Smooth muscle cell (in vitro differentiated cells): ENCODE results near the gene CPLANE1. TPM values are rescaled to one million over a fixed set of nuclear protein-coding genes. Genes with fewer than 3 reads are reported as not detected.

ENCODE experiments used
- DNase-seq: peaks from one replicate; lab custom pipeline; 2025; ENCODE audit not compliant: unreplicated experiment; lab: John Stamatoyannopoulos, UW
- H2AFZ ChIP-seq: fragments of 200-600 bp; sonication (generic); 2 replicates; pipeline ENCODE4 v1.6.0; 2016; ENCODE audit warnings: antibody characterized with exemption, low read depth, mild to moderate bottlenecking
- H3F3A ChIP-seq: fragments of 200-600 bp; sonication (generic); 2 replicates; pipeline ENCODE4 v1.6.0; 2017; ENCODE audit warnings: antibody characterized with exemption, low read depth
- H3K27ac ChIP-seq: fragments of 200-600 bp; sonication (generic); 2 replicates; pipeline ENCODE4 v1.5.1; 2016; ENCODE audit warnings: low read depth, mild to moderate bottlenecking
- H3K27me3 ChIP-seq: fragments of 200-600 bp; sonication (generic); 2 replicates; pipeline ENCODE4 v1.6.1; 2016; ENCODE audit warnings: low read depth, mild to moderate bottlenecking
- H3K36me3 ChIP-seq: fragments of 200-600 bp; sonication (generic); 2 replicates; pipeline ENCODE4 v1.5.1; 2016; ENCODE audit warnings: low read depth
- H3K4me1 ChIP-seq: fragments of 200-600 bp; sonication (generic); 2 replicates; pipeline ENCODE4 v1.5.1; 2016; ENCODE audit warnings: low read depth
- H3K4me2 ChIP-seq: fragments of 200-600 bp; sonication (generic); 2 replicates; pipeline ENCODE4 v1.6.0; 2016; ENCODE audit warnings: mild to moderate bottlenecking
- H3K4me3 ChIP-seq: fragments of 200-600 bp; sonication (generic); 2 replicates; pipeline ENCODE4 v1.5.1; 2016; ENCODE audit warnings: mild to moderate bottlenecking
- H3K79me2 ChIP-seq: fragments of 200-600 bp; sonication (generic); 2 replicates; pipeline ENCODE4 v1.6.0; 2016; ENCODE audit warnings: low read depth, mild to moderate bottlenecking
- H3K9ac ChIP-seq: fragments of 200-600 bp; sonication (generic); 2 replicates; pipeline ENCODE4 v1.6.0; 2016; ENCODE audit warnings: low read depth
- H3K9me3 ChIP-seq: fragments of 200-600 bp; sonication (generic); replicated peaks from 2 replicates; pipeline ENCODE4 v1.5.1; 2016; ENCODE audit warnings: low read depth
- H4K20me1 ChIP-seq: fragments of 200-600 bp; sonication (generic); 2 replicates; pipeline ENCODE4 v1.6.0; 2016; ENCODE audit warnings: low read depth
- CTCF ChIP-seq: fragments of 200-600 bp; sonication (generic); IDR thresholded peaks from 2 replicates; pipeline ENCODE4 v1.5.1; 2017; ENCODE audit warnings: borderline replicate concordance, mild to moderate bottlenecking, antibody characterized with exemption; ENCODE audit not compliant: insufficient read depth, poor library complexity, severe bottlenecking
- WGBS: methylation state at CpG from one replicate; pipeline ENCODE4 v1.1.7; 2016; ENCODE audit warnings: low lambda C conversion rate; 5-methylcytosine and 5-hydroxymethylcytosine counted together
- polyA plus RNA-seq: library from polyadenylated mRNA; unstranded; fragments of >200 nt; fragmentation: Nextera tagmentation; extraction: Ambion mirVana; gene quantifications from 2 replicates; pipeline ENCODE4 v1.2.1, GENCODE V29; 2016
- total RNA-seq: library from RNA; depleted of rRNA; stranded (reverse); fragments of >200 nt; gene quantifications from 2 replicates; pipeline ENCODE4 v1.2.3, GENCODE V29; 2014

Gene CPLANE1
- total and polyA plus RNA-seq, 2 experiments from 2014 or later, result 2.9 to 20.5 TPM

- Histone ChIP-seq H3F3A (no peaks in the 10 kb centered on the region), H3K4me2 (no peak overlapping the region), H3K4me1 (no peaks in the 10 kb centered on the region), H3K79me2 (no peaks in the 10 kb centered on the region), H4K20me1 (no peaks in the 10 kb centered on the region), H2AFZ (no peak overlapping the region), H3K27me3 (no peaks in the 10 kb centered on the region), H3K4me3 (no peak overlapping the region), H3K36me3 (peaks cover 29% of the 10 kb centered on the region), H3K27ac (no peak overlapping the region), H3K9ac (no peak overlapping the region), H3K9me3 (no peaks in the 10 kb centered on the region)
- no peak for DNase-seq
- no peak for TF ChIP-seq CTCF
- WGBS, result 98% methylated on average over 3 of the region's 3 CpGs
Measured at GRCh38 chr5:37174928-37175327, 74.2 kb downstream of the CPLANE1 start.

DNA sequence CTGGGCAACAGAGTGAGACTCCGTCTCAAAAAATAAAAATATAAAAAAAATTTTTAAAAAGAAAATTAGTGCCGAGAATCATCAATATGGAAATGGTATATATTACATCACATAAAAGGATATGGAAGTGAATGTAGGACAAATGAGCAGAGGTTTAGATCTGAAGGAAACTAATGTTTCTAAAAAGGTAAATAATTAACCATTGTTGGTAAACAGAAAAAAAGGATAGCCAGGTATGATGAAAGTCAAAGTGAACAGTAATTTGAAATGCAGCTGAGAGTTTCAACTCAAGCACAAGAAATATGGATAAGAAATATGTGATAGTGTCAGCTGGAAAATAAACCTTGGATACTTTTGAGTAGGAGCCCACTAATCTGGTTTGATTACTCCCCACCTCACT lies 76.2 kb downstream of the CPLANE1 start:
- Histone ChIP-seq H3K9me3 (no peaks in the 10 kb centered on the region), H2AFZ (no peak overlapping the region), H3K9ac (no peak overlapping the region), H3K4me1 (no peaks in the 10 kb centered on the region), H3K27ac (no peak overlapping the region), H3K4me2 (no peak overlapping the region), H3K4me3 (no peak overlapping the region), H3K27me3 (no peaks in the 10 kb centered on the region), H3K36me3 (peaks cover 42% of the 10 kb centered on the region), H4K20me1 (no peaks in the 10 kb centered on the region), H3F3A (no peaks in the 10 kb centered on the region), H3K79me2 (no peaks in the 10 kb centered on the region)
- TF ChIP-seq CTCF, result no peak
- 95% methylated on average over 2 of the region's 2 CpGs for WGBS
- no peak for DNase-seq

GRCh38 chr5:37170856-37171255 lies 78.3 kb downstream of the CPLANE1 start:
- Histone ChIP-seq H2AFZ (no peak overlapping the region), H3K36me3 (peaks cover 37% of the 10 kb centered on the region)

More at GRCh38 chr5:37170856-37171255, 78.3 kb downstream of the CPLANE1 start:
- H3K9ac ChIP-seq, result no peak overlapping the region
- no peak overlapping the region for H3K27ac ChIP-seq
- no peak for DNase-seq
- H3K79me2 ChIP-seq, result no peaks in the 10 kb centered on the region
- no peaks in the 10 kb centered on the region for H3K4me1 ChIP-seq
- H3K9me3 ChIP-seq, result no peaks in the 10 kb centered on the region
- H3K4me3 ChIP-seq, result no peak overlapping the region
- H3K4me2 ChIP-seq, result no peak overlapping the region
- WGBS, result 99% methylated on average over 6 of the region's 6 CpGs
- H3F3A ChIP-seq, result no peaks in the 10 kb centered on the region
- no peaks in the 10 kb centered on the region for H3K27me3 ChIP-seq
- TF ChIP-seq CTCF, result no peak
- no peaks in the 10 kb centered on the region for H4K20me1 ChIP-seq
